PC-3 (cell line): ENCODE data around the gene DYSF. TPM values are rescaled to one million over a fixed set of nuclear protein-coding genes. Genes with fewer than 3 reads are reported as not detected.

Experiments
- ATAC-seq: fragments of 200-7000 bp; cut with Tn5 transposase; 2 replicates; pipeline ENCODE4 v1.9.1; 2020; ENCODE audit warnings: mild to moderate bottlenecking, moderate library complexity
- BruUV-seq: library from RNA; stranded (reverse); fragments of 400-500 nt; replicated peaks from 2 replicates; lab custom pipeline; 2021; lab: Mats Ljungman, UMichigan
- CTCF ChIA-PET: fragments of 300-600 bp; sonication (Branson Sonifier 250); formaldehyde crosslinking; loops from one replicate; lab custom pipeline; 2022; ENCODE audit warnings: antibody characterized with exemption; lab: Charles Lee
- POLR2A ChIA-PET: fragments of 300-600 bp; sonication (Branson Sonifier 250); formaldehyde crosslinking; loops from one replicate; lab custom pipeline; 2022; ENCODE audit warnings: antibody characterized with exemption; ENCODE audit not compliant: unreplicated experiment; lab: Charles Lee
- DNase-seq: peaks from one replicate; pipeline ENCODE4 v3.0.0-alpha.2; 2015
- H2AFZ ChIP-seq: fragments of 300-600 bp; sonication (generic); 2 replicates; pipeline ENCODE4 v1.6.0; 2016; ENCODE audit warnings: antibody characterized with exemption, low read length
- H3F3A ChIP-seq: fragments of 300-600 bp; sonication (generic); one replicate; pipeline ENCODE4 v1.6.0; 2017; ENCODE audit warnings: antibody characterized with exemption, low read length, control low read depth, mild to moderate bottlenecking; ENCODE audit not compliant: unreplicated experiment
- H3K27ac ChIP-seq: fragments of 300-600 bp; sonication (generic); 2 replicates; pipeline ENCODE4 v1.5.1; 2016; ENCODE audit warnings: mild to moderate bottlenecking, low read length
- H3K27me3 ChIP-seq: fragments of 300-600 bp; sonication (generic); 2 replicates; pipeline ENCODE4 v1.6.1; 2016; ENCODE audit warnings: low read length, mixed read lengths
- H3K36me3 ChIP-seq: fragments of 300-600 bp; sonication (generic); 2 replicates; pipeline ENCODE4 v1.6.1; 2016; ENCODE audit warnings: low read depth, mixed run types, low read length, mixed read lengths
- H3K4me1 ChIP-seq: fragments of 300-600 bp; sonication (generic); 2 replicates; pipeline ENCODE4 v1.5.1; 2016; ENCODE audit warnings: low read length; ENCODE audit not compliant: insufficient read depth
- H3K4me2 ChIP-seq: fragments of 300-600 bp; sonication (generic); 2 replicates; pipeline ENCODE4 v1.6.0; 2016; ENCODE audit warnings: low read length
- H3K4me3 ChIP-seq: fragments of 300-600 bp; sonication (generic); 2 replicates; pipeline ENCODE4 v1.5.1; 2016; ENCODE audit warnings: mild to moderate bottlenecking, low read length, mixed read lengths
- H3K79me2 ChIP-seq: fragments of 300-600 bp; sonication (generic); 2 replicates; pipeline ENCODE4 v1.6.1; 2017; ENCODE audit warnings: low read length, mixed read lengths
- H3K9ac ChIP-seq: fragments of 300-600 bp; sonication (generic); 2 replicates; pipeline ENCODE4 v1.6.0; 2016; ENCODE audit warnings: mild to moderate bottlenecking, low read length
- H3K9me2 ChIP-seq: fragments of 300-600 bp; sonication (generic); replicated peaks from 2 replicates; pipeline ENCODE4 v1.6.1; 2016; ENCODE audit warnings: mixed run types, low read length, mixed read lengths
- H3K9me3 ChIP-seq: fragments of 300-600 bp; sonication (generic); 2 replicates; pipeline ENCODE4 v1.6.1; 2016; ENCODE audit warnings: low read length, mixed read lengths
- H4K20me1 ChIP-seq: fragments of 300-600 bp; sonication (generic); 2 replicates; pipeline ENCODE4 v1.6.1; 2016; ENCODE audit warnings: low read length, mixed read lengths
- CTCF ChIP-seq: fragments of 300-600 bp; sonication (generic); conservative IDR thresholded peaks from 2 replicates; pipeline ENCODE4 v1.5.1; 2017; ENCODE audit warnings: antibody characterized with exemption, low read depth, mild to moderate bottlenecking, low read length
- EZH2 ChIP-seq: fragments of 300-600 bp; sonication (generic); IDR thresholded peaks from one replicate; pipeline ENCODE4 v1.6.1; 2017; ENCODE audit warnings: antibody characterized with exemption, mild to moderate bottlenecking, low read length; ENCODE audit not compliant: unreplicated experiment
- EZH2phosphoT487 ChIP-seq: fragments of 300-600 bp; sonication (generic); IDR thresholded peaks from 2 replicates; pipeline ENCODE4 v1.6.1; 2018; ENCODE audit warnings: mild to moderate bottlenecking, antibody characterized with exemption, low read length, borderline replicate concordance
- intact Hi-C: fragments of 100-400 bp; cut with micrococcal nuclease; formaldehyde crosslinking; loops from 2 replicates; pipeline ENCODE4 v1.9.0; 2023
- total RNA-seq: library from RNA; depleted of rRNA; stranded (reverse); fragments of >200 nt; gene quantifications from 2 replicates; pipeline ENCODE4 v1.2.3, GENCODE V29; 2014

Gene DYSF
- total RNA-seq, 1 experiment from 2014 or later, result 13.0 TPM

DNA sequence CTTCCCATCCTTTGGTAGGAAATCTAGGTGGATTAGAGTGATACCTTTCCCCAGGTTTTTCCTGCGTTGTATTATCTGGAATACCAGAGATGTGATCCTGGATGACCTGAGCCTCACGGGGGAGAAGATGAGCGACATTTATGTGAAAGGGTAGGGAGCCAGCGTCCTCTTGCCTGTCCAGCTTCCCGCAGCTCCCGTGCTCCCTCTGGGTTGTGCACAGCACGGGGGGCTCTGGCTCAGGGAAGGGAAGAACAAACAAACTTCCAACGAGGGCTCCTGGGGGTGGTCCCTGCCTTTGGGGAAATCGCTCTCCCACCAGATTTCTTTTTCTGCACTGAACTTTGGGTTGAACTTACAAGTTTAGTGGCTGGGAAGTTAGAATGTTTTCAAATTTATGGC is 215.7 kb downstream of the DYSF start:
- H2AFZ ChIP-seq, result no peak overlapping the region
- ChIA-PET CTCF (no interaction called here), POLR2A (no interaction called here)
- BruUV-seq, result no TSS peak
- no peaks in the 10 kb centered on the region for H4K20me1 ChIP-seq
- no peaks in the 10 kb centered on the region for H3K4me1 ChIP-seq
- H3K9me3 ChIP-seq, result no peaks in the 10 kb centered on the region
- no peaks in the 10 kb centered on the region for H3K9me2 ChIP-seq
- ATAC-seq (no peak), DNase-seq (no peak)
- H3K79me2 ChIP-seq, result no peaks in the 10 kb centered on the region
- no peak overlapping the region for H3K4me3 ChIP-seq
- TF ChIP-seq CTCF (no peak), EZH2phosphoT487 (no peak)
- no peak overlapping the region for H3K4me2 ChIP-seq
- no peaks in the 10 kb centered on the region for H3K27me3 ChIP-seq
- no peak overlapping the region for H3K9ac ChIP-seq
- no peak overlapping the region for H3K27ac ChIP-seq
- H3K36me3 ChIP-seq, result no peaks in the 10 kb centered on the region
- intact Hi-C loops, result no loop called here
- H3F3A ChIP-seq, result no peaks in the 10 kb centered on the region

GRCh38 chr2:71669628-71670429 is 216.5 kb downstream of the DYSF start:
- no peaks in the 10 kb centered on the region for H3K79me2 ChIP-seq
- H3K4me1 ChIP-seq, result no peaks in the 10 kb centered on the region
- CTCF ChIA-PET, result no interaction called here
- no peak overlapping the region for H3K27ac ChIP-seq
- TF ChIP-seq EZH2phosphoT487 (no peak), EZH2 (no peak), CTCF (no peak)
- POLR2A ChIA-PET, result no interaction called here
- H3K36me3 ChIP-seq, result no peaks in the 10 kb centered on the region
- H3F3A ChIP-seq, result no peaks in the 10 kb centered on the region
- no peak overlapping the region for H3K9ac ChIP-seq
- H3K27me3 ChIP-seq, result no peaks in the 10 kb centered on the region
- BruUV-seq, result no TSS peak
- no peak overlapping the region for H3K4me3 ChIP-seq
- intact Hi-C loops, result no loop called here
- ATAC-seq (no peak), DNase-seq (no peak)
- H3K9me2 ChIP-seq, result no peaks in the 10 kb centered on the region
- H2AFZ ChIP-seq, result no peak overlapping the region
- no peak overlapping the region for H3K4me2 ChIP-seq
- no peaks in the 10 kb centered on the region for H3K9me3 ChIP-seq
- no peaks in the 10 kb centered on the region for H4K20me1 ChIP-seq

- Histone ChIP-seq H4K20me1 (no peaks in the 10 kb centered on the region), H3K4me2 (no peak overlapping the region), H3K36me3 (no peaks in the 10 kb centered on the region), H3K27me3 (no peaks in the 10 kb centered on the region), H3K4me1 (no peaks in the 10 kb centered on the region), H3K9me2 (no peaks in the 10 kb centered on the region), H3K27ac (no peak overlapping the region), H3K4me3 (no peak overlapping the region), H3K9ac (no peak overlapping the region), H3K79me2 (no peaks in the 10 kb centered on the region), H2AFZ (no peak overlapping the region), H3K9me3 (no peaks in the 10 kb centered on the region), H3F3A (no peaks in the 10 kb centered on the region)
- CTCF ChIA-PET, result no interaction called here
- BruUV-seq, result no TSS peak
- DNase-seq (no peak), ATAC-seq (no peak)
- TF ChIP-seq CTCF (no peak), EZH2 (no peak), EZH2phosphoT487 (no peak)
- intact Hi-C loops, result no loop called here
- POLR2A ChIA-PET, result no interaction called here
Measured at GRCh38 chr2:71670430-71670795, 217.1 kb downstream of the DYSF start.
